Stimulated activated CD8-positive, alpha-beta memory T cell treated with anti-CD3 and anti-CD28 coated beads, Interleukin-2, amount 100 ng/mL, for 1 hour (primary cell): ENCODE measurements around the gene CLIC1.

Experiments
- DNase-seq, 2 donors: peaks; one replicate each; pipeline ENCODE4 v3.0.0-alpha.2; 2020; ENCODE audit warnings: low read depth in 2 of 2

Gene CLIC1

GRCh38 chr6:31701666-31702404 lies 34.5 kb downstream of the CLIC1 start:
- DNase-seq, result no peak

GRCh38 chr6:31700740-31701401 lies 35.5 kb downstream of the CLIC1 start:
- no peak for DNase-seq

- DNase-seq, result no peak
Measured at GRCh38 chr6:31697555-31697954, 38.8 kb downstream of the CLIC1 start.

- DNase-seq, result no peak
Measured at GRCh38 chr6:31693535-31693934, 42.8 kb downstream of the CLIC1 start.

GRCh38 chr6:31692886-31693285 lies 43.4 kb downstream of the CLIC1 start:
- DNase-seq, result no peak

- no peak for DNase-seq
Measured at GRCh38 chr6:31692353-31692752, 44.0 kb downstream of the CLIC1 start.

- DNase-seq, result no peak
Measured at GRCh38 chr6:31691564-31692108, 44.7 kb downstream of the CLIC1 start.

- no peak for DNase-seq
Measured at GRCh38 chr6:31691078-31691463, 45.3 kb downstream of the CLIC1 start.

GRCh38 chr6:31690231-31691077 lies 45.9 kb downstream of the CLIC1 start:
- DNase-seq, result no peak

GRCh38 chr6:31689249-31690110 lies 46.9 kb downstream of the CLIC1 start:
- no peak for DNase-seq

GRCh38 chr6:31687860-31688693 lies 48.3 kb downstream of the CLIC1 start:
- DNase-seq, result no peak

- DNase-seq, result no peak
Measured at GRCh38 chr6:31687321-31687720, 49.0 kb downstream of the CLIC1 start.

- DNase-seq, result no peak
Measured at GRCh38 chr6:31686483-31686882, 49.8 kb downstream of the CLIC1 start.

- no peak for DNase-seq
Measured at GRCh38 chr6:31683591-31683990, 52.7 kb downstream of the CLIC1 start.

GRCh38 chr6:31681135-31681671 lies 55.1 kb downstream of the CLIC1 start:
- DNase-seq, result no peak
